ENCODE measurements around the gene DRAP1.
"Not testable (repeated sequence)": the region's sequence is repeated elsewhere in the genome, so short reads cannot be mapped to it uniquely, and the experiment has no call there.

DRAP1 gene

GRCh38 chr11:65931773-65932557, 12.7 kb downstream of the DRAP1 start:
- no peak for DNase-seq (ENCODE audit: low read depth)

GRCh38 chr11:65932558-65932919, 13.3 kb downstream of the DRAP1 start:
- no peak for DNase-seq (ENCODE audit: low read depth)

GRCh38 chr11:65934014-65934413, 14.8 kb downstream of the DRAP1 start:
- DNase-seq (ENCODE audit: low read depth): no peak

- DNase-seq (ENCODE audit: low read depth): no peak
Measured at GRCh38 chr11:65937766-65938165, 18.5 kb downstream of the DRAP1 start.

- no peak for DNase-seq (ENCODE audit: low read depth)
Measured at GRCh38 chr11:65941720-65942310, 22.6 kb downstream of the DRAP1 start.

- no peak for DNase-seq (ENCODE audit: low read depth)
Measured at GRCh38 chr11:65942531-65942930, 23.3 kb downstream of the DRAP1 start.

GRCh38 chr11:65944191-65944590, 25.0 kb downstream of the DRAP1 start:
- DNase-seq (ENCODE audit: low read depth): no peak

GRCh38 chr11:65944767-65945166, 25.5 kb downstream of the DRAP1 start:
- no peak for DNase-seq (ENCODE audit: low read depth)

- DNase-seq (ENCODE audit: low read depth): no peak
Measured at GRCh38 chr11:65945430-65945911, 26.2 kb downstream of the DRAP1 start, which contains the start of gene TSGA10IP. Gene TSGA10IP, plus strand, starts transcription at chr11:65945480. Its CDS starts 196 bp downstream, at chr11:65945676.

- DNase-seq (ENCODE audit: low read depth): no peak
Measured at GRCh38 chr11:65945941-65946558, 26.8 kb downstream of the DRAP1 start.

GRCh38 chr11:65946655-65947054, 27.4 kb downstream of the DRAP1 start:
- no peak for DNase-seq (ENCODE audit: low read depth)

GRCh38 chr11:65947133-65947532, 27.9 kb downstream of the DRAP1 start:
- no peak for DNase-seq (ENCODE audit: low read depth)

GRCh38 chr11:65947603-65948125, 28.4 kb downstream of the DRAP1 start:
- no peak for DNase-seq (ENCODE audit: low read depth)

- DNase-seq (ENCODE audit: low read depth): not testable (repeated sequence)
Measured at GRCh38 chr11:65950711-65951110, 31.5 kb downstream of the DRAP1 start.

GRCh38 chr11:65951641-65952040, 32.4 kb downstream of the DRAP1 start:
- DNase-seq (ENCODE audit: low read depth): not testable (repeated sequence)

- DNase-seq (ENCODE audit: low read depth): no peak
Measured at GRCh38 chr11:65952052-65952521, 32.9 kb downstream of the DRAP1 start.

- no peak for DNase-seq (ENCODE audit: low read depth)
Measured at GRCh38 chr11:65953471-65953870, 34.2 kb downstream of the DRAP1 start.

GRCh38 chr11:65954771-65955170, 35.5 kb downstream of the DRAP1 start:
- no peak for DNase-seq (ENCODE audit: low read depth)

GRCh38 chr11:65958291-65958690, 39.1 kb downstream of the DRAP1 start:
- DNase-seq (ENCODE audit: low read depth): no peak

- DNase-seq (ENCODE audit: low read depth): no peak
Measured at GRCh38 chr11:65958774-65959420, 39.7 kb downstream of the DRAP1 start.

GRCh38 chr11:65960824-65961266, 41.6 kb downstream of the DRAP1 start:
- DNase-seq (ENCODE audit: low read depth): no peak

Measured in stimulated activated CD8-positive, alpha-beta memory T cell treated with anti-CD3 and anti-CD28 coated beads, Interleukin-15, amount 100 ng/mL, for 24 hours (primary cell).